ENCODE results near the gene PRAMEF5.
"Not testable (repeated sequence)": the region's sequence is repeated elsewhere in the genome, so short reads cannot be mapped to it uniquely, and the experiment has no call there.

The PRAMEF5 gene

DNA sequence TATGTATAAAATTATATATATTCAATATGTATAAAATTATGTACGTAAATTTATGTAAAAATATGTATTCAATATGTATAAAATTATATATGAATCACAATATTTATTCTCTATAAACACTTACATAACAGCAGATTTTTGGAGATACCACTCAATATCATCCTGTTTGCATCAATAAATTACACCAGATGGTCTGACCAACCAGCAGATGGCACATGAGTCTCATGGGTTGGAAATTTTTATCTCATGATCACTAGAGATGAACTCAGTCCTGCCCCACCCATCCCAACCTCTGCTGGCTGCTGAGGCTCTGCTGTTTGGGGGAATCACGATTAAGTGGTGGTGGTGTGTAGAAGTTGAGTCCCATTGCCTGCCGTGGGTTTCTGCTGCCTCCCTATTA, 25.6 kb downstream of the PRAMEF5 start:
- DNase-seq = not testable (repeated sequence)

DNA sequence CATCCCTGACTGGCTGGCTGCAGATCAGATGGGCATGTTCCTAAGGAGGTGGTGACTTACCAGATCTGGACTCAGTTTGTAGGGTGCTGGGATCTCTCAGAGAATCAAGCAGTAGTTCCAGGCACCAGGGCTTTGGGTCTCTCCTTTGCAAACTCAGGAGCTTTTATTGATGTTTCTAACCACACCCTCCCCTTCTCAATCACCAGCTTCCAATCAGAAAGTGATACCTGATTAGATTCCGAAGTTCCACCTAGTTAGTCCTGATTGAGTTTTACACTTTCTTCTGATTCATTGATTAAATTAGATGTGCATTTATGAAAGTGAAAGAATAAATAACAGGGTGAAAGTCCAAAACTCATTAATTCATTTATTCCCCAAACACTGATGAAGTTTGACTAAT, 31.0 kb downstream of the PRAMEF5 start, which contains the start of gene PRAMEF8:
Gene PRAMEF8 (minus strand): TSS at position 101 of the 400 bp plus-strand sequence. CDS start 1,046 bp downstream, outside the sequence.
- not testable (repeated sequence) for DNase-seq

DNA sequence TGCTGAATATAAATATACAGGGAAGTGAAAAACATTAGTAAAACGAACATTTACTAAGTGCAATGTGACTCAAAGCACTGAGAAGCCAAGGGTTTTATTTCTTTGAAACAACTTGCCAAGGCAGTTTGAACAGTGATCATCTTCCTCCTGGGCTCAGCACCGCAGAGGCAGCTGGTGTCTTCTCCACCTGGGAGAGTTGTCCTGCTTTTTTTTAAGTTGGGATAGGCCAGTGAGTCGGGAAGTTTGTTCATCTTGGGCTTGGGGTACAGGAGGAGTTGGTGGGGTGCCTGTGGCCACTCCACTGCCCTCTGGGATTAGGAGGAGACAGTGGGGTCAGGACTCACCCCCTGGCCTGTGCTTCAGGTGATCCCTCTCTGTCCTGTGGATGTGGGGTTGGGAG, 35.0 kb downstream of the PRAMEF5 start:
- DNase-seq = not testable (repeated sequence)

DNA sequence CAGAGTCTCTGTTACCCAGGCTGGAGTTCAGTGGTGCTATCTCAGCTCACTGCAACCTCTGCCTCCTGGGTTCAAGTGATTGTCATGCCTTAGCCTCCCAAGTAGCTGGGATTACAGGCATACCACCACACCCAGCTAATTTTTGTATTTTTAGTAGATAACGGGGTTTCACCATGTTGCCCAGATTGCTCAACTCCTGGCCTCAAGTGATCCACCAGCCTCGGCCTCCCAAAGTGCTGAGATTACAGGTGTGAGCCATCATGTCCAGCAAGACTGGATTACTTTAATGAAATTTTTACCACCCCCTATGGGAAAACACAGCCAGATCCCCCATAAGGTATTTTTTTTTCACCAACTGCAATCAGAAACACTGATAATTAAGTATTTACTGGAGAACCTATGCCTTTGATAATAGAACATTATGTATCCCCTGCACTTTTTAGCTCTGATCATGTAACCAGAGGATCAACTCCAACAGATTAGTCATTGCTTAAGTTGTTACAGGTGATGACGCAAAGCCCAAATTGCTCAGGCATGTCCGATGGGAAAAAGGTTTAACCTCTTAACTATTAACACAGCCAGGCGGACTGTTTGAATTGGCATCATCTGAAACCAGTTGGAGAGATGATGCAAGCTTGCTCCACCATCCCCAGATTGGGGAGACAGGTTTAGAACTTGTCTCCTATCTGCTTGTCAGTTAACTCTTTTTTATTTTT, 43.4 kb downstream of the PRAMEF5 start:
- DNase-seq = not testable (repeated sequence)

DNA sequence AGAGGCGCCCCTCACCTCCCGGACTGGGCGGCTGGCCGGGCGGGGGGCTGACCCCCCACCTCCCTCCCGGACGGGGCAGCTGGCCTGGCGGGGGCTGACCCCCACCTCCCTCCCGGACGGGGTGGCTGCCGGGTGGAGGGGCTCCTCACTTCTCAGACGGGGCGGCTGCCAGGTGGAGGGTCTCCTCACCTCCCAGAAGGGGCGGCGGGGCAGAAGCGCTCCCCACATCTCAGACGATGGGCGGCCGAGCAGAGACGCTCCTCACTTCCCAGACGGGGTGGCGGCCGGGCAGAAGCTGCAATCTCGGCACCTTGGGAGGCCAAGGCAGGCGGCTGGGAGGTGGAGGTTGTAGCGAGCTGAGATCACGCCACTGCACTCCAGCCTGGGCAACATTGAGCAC, 44.7 kb downstream of the PRAMEF5 start:
- not testable (repeated sequence) for DNase-seq

DNA sequence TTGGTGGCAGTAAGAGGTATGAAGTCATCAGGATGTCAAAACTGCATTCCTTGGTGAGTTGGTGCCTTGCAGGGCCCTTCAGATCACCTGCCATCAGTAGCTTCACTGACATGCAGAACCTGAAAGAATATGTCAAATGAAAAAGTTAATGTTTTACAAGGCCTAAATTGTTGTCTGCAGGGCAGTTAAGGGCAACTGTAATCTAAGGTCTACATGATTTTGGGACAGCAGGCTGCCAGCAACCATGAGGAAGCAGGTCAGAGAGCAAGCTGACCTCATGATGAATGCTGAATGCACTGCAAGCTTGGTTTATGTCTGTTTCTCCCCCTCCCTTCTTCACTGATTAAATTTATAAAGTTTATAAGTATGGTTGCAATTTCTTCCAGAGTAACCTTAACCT, 48.2 kb downstream of the PRAMEF5 start:
- DNase-seq = not testable (repeated sequence)

DNA sequence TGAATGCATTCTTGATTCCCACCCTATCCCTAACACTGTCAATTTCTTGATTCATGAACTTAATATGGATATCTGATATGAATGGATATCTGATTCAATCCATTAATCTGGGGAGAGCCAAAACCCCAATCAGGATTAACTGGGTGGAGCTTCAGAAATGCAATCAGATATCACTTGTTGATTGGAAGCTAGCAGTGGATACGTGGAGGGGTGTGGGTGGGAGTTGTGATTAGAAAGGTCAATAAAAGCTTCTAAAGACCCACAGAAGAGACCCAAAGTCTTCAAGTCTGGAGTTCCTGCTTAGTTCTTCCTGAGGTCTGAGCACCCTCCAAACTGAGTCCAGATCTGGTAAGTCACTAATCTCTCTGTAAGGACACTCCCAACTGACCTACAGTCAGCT, 49.2 kb downstream of the PRAMEF5 start, which contains the start of gene PRAMEF33:
Gene PRAMEF33 (plus strand): TSS at position 301 of the 400 bp plus-strand sequence. CDS start 2,416 bp downstream, outside the sequence.
- DNase-seq = not testable (repeated sequence)

All from T-helper 2 cell (primary cell).